GM21529 (cell line): ENCODE results near the gene C17orf75.
A peak's percentile ranks its signal among the peaks of the same experiment; 100 is the strongest.
"Not testable (repeated sequence)": the region's sequence is repeated elsewhere in the genome, so short reads cannot be mapped to it uniquely, and the experiment has no call there.

ENCODE experiments used
- ATAC-seq: cut with Tn5 transposase; IDR thresholded peaks from one replicate; pipeline ENCODE4 v1.9.1; 2021; ENCODE audit not compliant: unreplicated experiment

Gene C17orf75

DNA sequence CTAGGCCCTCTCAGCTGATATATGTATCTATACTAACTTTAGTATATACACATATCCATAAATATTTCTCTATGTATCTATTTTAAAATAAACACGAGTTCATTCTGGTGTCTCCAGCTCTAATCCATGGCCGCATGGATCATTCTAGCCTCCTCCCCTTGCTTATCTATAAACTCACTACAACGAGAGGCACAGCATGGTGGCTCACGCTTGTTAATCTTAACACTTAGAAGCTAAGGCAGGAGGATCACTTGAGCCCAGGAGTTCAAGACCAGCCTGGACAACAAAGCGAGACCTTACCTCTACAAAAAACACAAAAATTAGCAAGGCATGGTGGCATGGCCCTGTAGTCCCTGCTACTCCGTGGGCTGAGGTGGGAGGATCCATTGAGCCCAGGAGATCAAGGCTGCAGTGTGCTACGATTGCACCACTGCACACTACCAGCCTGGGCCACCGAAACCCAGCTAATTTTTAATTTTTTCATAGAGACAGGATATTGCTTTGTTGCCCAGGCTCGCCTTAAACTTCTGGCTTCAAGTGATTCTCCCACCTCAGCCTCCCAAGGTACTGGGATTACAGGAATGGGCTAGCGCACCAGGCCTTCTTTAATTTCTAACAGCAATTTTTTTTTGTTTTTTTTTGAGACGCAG lies 4.1 kb upstream of the C17orf75 start:
- ATAC-seq: no peak

DNA sequence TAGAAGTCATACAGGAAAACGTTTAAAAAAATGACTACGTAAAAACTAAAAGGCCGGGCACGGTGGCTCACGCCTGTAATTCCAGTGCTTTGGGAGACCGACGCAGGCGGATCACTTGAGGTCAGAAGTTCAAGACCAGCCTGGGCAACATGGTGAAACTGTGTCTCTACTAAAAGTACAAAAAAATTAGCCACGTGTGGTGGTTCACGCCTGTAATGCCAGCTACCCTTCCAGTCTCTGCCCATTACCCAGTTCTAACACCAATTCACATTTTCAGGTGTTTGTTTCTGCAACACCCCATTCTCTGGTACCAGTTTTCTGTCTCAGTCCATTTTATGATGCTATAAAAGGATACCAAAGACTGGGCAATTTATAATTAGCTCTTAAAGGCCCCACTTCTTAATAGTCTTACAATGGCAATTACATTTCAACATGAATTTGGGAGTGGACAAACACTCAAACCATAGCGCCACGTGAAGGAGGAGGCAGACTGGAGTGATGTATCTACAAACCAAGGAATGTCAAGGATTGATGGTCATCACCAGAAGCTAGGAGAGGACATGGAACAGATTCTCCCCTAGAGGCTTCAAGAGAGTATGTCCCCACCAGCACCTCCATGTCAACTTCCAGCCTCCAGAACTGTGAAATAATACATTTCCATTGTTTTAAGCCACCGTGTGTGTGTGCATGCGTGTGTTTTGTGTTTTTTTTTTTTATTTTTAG lies 791 bp upstream of the C17orf75 start:
- ATAC-seq: no peak

DNA sequence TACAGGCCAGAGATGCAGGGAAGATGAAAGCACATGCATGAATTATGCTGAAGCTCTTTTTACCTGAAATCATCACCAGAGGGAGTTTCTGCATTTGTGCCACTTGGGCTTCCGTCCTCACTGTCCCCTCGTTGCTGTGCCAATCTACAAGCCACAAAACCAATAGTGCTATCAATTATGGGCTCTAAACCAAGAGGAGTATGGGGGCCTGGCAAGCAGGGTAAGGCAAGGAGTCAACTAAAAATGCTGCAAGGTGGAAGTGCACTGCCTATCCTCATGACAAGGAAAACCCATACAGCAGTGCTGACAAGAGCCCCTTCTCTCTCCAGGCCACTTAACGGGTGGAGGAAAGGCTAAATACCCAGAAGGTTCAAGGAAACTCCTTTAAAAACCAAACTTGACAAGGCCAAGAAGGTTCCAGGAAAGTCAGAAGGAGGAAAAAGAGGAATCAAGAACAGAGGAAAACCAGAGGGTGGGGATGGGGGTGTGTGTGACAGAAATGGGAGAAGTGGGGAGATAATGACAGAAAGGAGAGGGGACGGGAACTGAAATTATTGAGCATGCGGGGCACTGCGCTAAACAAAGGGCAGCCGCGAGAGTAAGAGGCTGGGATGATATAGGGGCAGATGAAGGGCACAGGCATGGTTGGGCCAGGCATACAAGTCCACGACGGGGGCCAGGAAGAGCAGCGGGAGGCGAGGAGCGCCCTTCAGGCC lies 674 bp downstream of the C17orf75 start:
- ATAC-seq: peak; percentile 23

DNA sequence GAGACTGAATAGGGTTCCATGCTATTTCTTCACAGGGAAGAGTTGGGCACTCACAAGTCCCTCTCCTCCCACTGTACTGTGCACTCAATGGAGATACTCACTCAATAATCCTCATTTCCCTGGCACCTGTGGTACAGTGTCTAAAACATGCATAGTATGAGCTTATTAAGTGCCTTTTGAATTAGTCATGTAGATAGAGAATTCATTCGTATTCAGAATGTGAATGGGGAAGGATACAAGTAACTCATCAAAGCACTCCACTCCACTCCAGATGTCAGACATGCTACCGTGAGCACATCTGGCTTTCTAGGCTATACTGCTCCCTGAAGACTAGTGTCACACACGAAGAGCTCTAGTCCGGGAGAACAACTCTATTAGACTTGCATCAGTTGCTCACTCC lies 6.3 kb downstream of the C17orf75 start:
- ATAC-seq: no peak

DNA sequence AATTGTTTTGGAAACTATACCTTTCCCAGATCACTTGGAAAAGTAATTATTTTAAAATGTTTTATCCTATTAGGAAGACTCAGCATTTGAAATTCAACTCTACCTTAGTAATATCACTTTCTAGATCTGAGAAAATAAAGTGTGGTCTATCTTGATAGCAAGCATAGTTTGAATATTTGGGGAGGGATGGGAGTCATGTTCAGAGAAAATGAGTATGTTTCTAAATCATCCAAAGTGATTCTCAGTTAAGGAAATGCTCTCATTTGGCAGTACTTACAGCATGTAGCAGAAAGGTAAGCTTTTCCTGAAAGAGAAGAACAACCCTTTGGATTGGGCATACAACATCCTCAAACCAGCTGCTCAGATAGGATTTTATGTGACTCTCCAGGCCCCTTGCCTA lies 6.9 kb downstream of the C17orf75 start:
- no peak for ATAC-seq

DNA sequence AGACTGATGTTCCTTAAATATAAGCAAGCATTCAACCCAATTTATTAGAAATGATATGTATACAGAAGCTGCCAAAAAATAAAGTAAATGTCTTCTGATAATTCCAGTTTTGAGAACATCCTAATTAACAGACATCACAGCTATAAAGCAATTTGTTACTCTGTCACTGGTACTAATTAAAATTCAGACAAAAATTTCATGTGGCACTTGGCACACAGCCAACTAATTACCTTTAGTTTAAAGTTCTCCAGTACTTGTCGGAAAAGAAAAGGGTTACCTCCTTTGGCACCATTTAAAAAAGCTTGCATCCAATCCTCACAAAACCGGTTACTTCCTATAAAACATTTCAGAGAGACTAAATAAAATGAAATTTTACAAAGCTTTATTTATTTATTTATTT lies 8.8 kb downstream of the C17orf75 start:
- ATAC-seq: no peak

DNA sequence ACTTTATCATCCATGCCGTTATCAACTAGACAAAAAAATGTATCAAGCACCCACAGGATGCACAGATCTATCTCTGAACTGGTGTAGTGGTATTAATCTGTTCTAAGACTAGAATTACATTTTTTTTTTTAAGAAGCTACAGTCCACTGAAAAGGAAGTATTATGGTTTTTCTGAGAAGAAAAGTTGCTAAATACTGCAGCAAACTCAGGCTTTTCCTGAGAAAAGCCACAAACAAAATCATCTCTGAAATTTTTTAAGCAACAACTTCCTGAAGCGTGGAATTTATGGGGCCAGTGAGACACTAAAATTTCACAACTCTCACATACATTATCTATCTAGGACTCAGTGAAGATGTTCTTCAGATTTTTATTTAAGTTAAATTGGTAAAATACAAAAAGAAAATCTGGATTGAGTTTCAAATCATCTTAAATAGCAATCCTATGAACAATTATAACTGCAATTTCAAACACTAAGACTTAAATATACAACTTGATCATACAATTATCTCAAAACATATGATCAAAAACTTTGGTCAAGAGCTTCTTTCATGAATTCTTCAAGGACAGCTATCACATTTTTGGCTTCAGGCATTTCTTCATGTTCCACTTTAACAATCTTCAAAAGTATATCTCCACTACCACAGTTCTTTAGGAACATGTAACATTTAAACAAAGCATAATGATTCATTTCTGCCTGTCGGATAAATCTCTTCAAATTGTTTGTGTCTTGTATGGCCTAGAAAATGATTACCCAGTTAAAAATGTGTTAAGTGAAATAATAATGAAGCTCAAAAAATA lies 10.5 kb downstream of the C17orf75 start:
- no peak for ATAC-seq

DNA sequence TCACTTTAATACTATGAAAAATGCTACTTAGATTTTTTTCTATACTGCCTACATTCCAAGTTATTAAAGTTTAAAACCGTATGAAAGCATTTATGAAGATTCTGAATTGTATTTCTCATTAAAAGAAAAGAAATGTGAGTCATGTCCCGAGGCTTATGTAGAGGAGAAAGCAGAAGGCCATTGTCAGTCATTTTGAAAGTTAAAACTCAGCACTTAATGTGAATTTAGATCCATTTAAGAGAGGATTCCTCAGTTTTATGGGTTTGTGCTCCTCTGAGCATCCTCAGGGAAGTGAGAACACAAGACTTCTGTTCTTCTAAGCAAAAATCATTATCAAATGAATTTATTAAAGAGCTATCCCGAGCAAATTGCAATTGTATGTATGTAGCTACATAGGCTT lies 11.8 kb downstream of the C17orf75 start:
- no peak for ATAC-seq

DNA sequence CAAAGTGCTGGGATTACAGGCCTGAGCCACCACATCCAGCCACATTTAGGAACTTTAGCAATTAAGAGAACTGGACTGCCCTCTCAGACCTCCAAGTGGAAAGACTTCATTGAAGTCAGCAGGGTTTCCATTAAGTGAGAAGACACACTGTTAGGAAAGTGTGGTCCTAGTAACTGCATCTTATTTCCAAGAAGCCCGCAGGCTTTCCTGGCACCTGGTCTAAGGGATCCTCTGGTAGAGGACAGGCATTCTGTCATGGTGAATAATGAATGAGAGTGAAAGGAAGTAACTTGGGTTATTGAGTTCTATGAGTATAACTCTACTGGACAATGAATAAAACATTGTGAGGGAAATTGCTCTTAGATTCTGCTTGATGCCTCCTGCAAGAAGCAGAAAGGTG lies 14.1 kb downstream of the C17orf75 start:
- ATAC-seq: no peak

DNA sequence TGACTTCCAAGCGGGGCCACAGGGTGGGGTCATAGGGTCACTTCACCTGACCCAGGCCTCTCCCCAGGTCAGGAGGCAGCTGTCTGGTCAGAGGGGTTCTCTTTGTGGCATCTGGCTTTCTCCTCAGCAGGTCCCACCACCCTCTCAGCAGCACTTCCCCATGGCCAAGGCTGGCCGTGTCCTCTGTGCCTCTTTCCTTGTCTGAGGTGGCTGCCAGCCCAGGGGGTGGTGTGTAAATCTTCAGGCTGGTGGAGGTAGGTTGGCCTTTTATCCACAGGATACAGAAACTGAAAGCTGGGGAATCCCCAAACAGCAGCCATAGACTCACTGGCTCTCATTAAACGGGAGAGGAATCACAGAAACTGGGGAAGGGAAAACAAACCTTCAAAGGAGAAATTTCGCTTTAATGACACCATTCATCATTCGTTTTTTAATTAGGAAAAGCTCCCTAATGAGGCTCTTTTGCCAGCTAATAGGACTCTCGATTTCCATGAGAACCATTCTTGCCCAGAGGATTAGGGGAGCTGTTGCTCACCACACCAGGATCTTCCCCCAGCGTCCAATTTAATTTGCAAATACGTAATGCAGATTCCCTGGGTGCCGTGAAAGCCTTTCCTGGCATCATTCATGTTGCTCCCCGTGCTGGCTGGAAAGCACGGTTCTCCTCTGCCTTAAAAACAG lies 18.0 kb downstream of the C17orf75 start:
- ATAC-seq: no peak

DNA sequence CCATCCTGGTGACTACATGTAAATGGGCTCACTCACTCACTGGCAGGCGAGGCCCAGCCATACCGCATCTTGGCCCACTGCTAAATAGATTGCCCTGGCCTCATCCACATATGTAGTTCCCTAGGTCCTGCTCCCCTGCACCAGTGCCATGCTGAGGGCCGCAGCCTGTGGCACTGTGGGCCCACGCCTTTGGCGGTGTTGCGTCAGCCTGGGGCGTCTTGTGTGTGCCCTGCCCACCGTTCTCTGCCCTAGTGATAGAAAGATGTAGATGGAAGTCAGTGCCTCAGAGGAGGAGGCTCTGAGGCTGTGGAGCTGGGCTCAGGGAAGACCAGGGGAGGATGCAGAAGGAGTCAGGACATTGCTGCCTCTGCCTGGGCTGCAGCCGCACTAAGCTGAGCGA lies 18.9 kb downstream of the C17orf75 start:
- no peak for ATAC-seq

DNA sequence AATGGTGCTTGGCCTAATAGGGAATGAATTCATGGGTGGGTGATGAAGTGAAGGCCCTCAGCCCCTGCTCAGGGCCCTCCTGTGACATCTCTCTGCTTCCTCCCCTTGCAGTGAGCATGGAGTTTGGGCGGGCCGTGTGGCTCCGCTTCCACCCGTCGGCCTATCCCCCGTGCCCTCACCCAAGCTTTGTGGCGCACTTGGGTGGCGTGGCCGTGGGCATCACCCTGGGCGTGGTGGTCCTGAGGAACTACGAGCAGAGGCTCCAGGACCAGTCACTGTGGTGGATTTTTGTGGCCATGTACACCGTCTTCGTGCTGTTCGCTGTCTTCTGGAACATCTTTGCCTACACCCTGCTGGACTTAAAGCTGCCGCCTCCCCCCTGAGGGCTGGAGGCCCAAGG lies 21.1 kb downstream of the C17orf75 start:
- ATAC-seq: no peak

DNA sequence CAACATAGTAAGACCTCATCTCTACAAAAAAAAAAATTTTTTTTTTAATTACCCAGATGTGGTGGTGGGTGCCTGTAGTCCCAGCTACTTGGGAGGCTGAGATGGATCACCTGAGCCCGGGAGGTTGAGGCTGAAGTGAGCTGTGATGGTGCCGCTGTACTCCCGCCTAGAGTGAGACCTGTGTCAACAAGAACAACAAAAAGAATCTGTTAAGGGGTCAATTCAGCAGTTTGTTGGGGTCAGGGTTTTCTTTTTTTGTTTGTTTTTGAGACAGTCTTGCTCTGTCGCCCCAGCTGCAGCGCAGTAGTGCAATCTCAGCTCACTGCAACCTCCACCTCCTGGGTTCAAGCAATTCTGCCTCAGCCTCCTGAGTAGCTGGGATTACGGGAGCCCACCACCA lies 21.9 kb downstream of the C17orf75 start:
- not testable (repeated sequence) for ATAC-seq

DNA sequence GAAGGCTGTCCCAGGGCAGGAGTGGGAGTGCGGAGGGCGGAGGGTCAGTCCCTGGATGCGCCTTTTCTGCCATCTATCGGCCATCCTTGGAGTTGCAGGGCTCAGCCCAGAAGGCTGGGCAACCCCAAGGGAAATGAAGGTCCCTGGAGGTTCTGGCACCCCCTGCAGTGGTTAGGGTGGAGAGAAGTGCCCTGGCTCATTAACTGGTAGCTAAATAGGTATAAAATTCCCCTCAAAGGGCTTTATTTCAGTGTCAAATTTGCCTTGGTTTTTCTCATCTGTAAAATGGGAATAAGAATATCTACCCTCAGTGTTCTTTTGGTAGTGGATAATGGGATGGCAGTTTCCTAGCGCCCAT lies 22.4 kb downstream of the C17orf75 start:
- ATAC-seq: peak; percentile 68

DNA sequence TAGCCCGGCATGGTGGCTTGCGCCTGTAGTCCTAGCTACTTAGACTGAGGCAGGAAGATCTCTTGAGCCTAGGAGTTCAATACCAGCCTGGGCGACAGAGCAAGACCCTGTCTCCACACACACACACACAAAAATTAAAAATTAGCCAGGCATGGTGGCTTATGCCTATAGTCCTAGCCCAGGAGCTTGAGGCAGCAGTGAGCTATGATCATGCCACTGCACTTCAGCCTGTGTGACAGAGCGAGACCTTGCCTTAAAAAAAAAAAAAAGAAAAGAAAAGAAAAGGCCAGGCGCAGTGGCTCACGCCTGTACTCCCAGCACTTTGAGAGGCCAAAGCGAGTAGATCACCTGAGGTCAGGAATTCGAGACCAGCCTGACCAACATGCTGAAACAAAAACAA lies 23.9 kb downstream of the C17orf75 start:
- ATAC-seq: no peak

DNA sequence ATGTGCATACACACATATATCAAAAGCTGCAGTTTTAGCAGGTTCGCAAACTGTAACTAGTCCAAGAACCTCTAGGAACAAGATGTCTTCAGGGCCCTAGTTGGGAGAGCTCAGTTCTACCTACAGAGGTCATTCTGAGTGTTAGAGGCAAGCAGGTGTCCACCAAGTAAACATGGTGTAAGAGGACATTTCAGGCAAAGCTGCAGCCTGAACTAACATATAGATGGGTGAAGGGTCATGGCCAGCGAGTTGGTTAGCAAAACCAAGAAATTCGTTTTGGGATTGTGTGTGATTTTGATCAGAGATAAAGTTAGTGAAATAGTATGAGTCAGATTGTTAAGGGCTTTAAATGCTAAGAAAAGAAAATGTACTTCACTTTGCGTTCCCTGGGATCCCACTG lies 24.6 kb downstream of the C17orf75 start:
- ATAC-seq: no peak

DNA sequence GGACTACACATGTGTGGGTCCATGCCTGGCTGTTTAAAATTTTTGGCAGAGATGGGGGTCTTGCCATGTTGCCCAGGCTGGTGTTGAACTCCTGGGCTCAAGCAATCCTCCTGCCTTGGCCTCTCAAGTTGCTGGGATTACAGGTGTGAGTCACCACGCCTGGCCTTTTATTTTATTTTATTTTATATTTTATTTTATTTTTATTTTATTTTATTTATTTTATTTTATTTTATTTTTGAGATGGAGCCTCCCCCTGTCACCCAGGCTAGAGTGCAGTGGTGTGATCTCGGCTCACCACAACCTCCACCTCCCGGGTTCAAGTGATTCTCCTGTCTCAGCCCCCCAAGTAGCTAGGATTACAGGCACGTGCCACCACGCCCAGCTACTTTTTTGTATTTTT lies 25.3 kb downstream of the C17orf75 start:
- ATAC-seq: not testable (repeated sequence)

DNA sequence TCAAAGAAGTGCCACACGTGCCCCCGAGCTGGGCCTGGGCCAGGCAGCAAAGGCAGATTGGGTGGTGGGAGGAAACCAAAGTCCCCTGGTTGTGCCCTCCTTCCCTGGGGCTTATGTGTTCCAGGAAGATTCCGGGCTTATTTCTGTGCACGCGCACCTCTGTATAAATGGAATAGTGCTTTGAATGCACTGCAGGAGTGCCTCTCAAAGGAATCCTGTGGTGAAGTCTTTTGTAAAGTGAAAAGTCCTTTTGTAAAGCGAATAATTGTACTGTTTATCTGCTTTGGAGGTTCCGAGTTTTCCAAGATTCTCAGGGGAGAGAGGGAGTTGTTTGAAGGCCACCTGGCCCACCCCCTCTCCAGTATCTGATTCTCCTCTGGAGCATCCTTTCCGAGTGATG lies 26.8 kb downstream of the C17orf75 start:
- ATAC-seq: no peak

DNA sequence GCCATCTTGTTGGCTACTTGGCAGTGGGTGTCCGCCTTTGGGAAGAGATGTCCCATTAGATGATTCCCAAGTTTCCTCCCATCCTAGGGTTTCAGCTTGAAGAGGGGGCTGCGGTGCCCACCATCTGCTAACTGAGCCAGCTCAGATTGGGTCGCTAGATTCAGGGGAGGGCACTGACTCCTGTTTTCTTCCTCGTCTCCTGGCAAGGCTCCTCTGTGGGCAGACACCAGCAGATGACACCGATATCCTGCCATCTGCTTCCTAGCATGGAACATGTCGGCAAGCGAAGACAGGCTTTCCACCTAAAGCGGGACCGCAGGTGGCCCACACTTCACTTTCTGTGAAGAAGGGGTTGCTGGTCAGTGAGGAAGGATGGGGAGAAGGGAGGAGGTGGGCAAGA lies 27.3 kb downstream of the C17orf75 start:
- ATAC-seq: no peak

DNA sequence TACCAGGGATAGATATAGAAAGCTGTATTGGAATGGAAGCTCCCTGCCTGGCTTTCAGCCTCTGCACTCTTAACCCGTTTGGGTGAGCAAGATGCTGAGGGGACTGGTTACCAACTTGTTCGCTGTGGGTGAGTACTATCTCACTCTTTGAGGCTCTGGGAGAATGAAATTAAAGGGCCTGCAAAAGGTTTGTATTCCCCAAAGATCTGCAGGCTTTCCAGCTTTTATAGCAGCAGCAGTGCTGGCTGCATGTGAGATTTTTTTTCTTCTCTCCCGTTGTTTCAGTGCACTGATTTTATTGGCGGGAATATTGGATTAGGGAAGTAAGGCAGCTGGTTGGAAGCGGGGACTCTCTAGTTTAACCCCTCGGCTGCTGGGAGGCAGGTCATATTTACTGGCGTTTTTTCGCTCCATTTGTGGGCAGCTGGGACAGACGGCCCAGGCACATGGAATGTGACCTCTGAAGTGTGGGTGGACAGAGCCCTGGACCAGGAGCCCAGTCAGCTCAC lies 30.9 kb downstream of the C17orf75 start:
- no peak for ATAC-seq

DNA sequence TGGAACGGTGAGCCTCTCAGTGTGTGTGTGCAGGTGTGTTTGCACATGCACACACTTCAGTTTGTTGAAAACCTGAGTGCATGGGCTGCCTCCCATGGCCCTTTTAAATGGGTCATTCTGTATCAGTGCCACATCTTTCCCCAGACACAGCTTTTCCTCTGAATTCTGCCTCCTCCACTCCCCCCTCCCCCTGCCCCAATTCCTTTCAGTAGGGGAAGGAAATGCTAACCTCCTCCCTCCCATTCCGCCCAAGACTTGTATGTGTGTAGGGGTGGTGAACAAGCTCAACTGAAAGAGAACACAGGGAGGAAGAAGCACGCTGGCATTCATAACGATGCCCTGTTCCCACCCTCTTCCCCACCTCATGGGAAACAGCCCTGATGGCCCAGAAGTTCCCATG lies 34.3 kb downstream of the C17orf75 start:
- ATAC-seq: no peak
